Body of pancreas (tissue), 4 donors: ENCODE results near the gene HEXIM1. TPM values are rescaled to one million over a fixed set of nuclear protein-coding genes. Genes with fewer than 3 reads are reported as not detected.
A peak's percentile ranks its signal among the peaks of the same experiment; 100 is the strongest.

ENCODE experiments used
- ATAC-seq: fragments of 150-250 bp; one replicate; pipeline ENCODE4 v1.9.1; 2016
- DNase-seq, 4 donors: peaks; one replicate each; pipeline ENCODE4 v3.0.0-alpha.2; 2019
- H3K27ac ChIP-seq, 4 donors: fragments of 200-600 bp; sonication (generic); 1 replicate in 3 of 4; 2 replicates in 1 of 4; pipeline versions ENCODE4 v1.5.1 to v1.6.1; 2016 to 2019; ENCODE audit warnings: mild to moderate bottlenecking in 1 of 4, mixed read lengths in 1 of 4, moderate library complexity in 1 of 4
- H3K27me3 ChIP-seq, 2 donors: fragments of 200-600 bp; sonication (generic); one replicate each; pipeline ENCODE4 v1.6.0; 2016; ENCODE audit warnings: mild to moderate bottlenecking in 1 of 2
- H3K36me3 ChIP-seq, 2 donors: fragments of 200-600 bp; sonication (generic); replicated peaks in 1 of 2; 2 replicates each; pipeline ENCODE4 v1.5.1; 2016; ENCODE audit warnings: low read depth in 2 of 2; ENCODE audit not compliant: insufficient read depth in 1 of 2
- H3K4me1 ChIP-seq: fragments of 200-600 bp; sonication (generic); one replicate; pipeline ENCODE4 v1.6.0; 2016
- H3K4me3 ChIP-seq, 2 donors: fragments of 200-600 bp; sonication (generic); 1 replicate in 1 of 2; 2 replicates in 1 of 2; pipeline ENCODE4 v1.5.1; 2016 to 2019
- H3K9me3 ChIP-seq, 3 donors: fragments of 200-600 bp; sonication (generic); 1 replicate in 2 of 3; 2 replicates in 1 of 3; pipeline ENCODE4 v1.5.1; 2016
- CTCF ChIP-seq, 7 experiments: fragments of 450-650 bp in 4 of 7; fragments of 200-600 bp in 3 of 7; sonication (generic) in 3 of 7; IDR thresholded peaks; one replicate each; pipeline ENCODE4 v1.5.1; 2016 to 2019; ENCODE audit warnings: antibody characterized with exemption in 7 of 7
- POLR2A ChIP-seq, 3 donors: fragments of 450-650 bp; IDR thresholded peaks; one replicate each; pipeline ENCODE4 v1.6.1; 2016; ENCODE audit warnings: antibody characterized with exemption in 3 of 3, mild to moderate bottlenecking in 2 of 3
- WGBS, 2 donors: methylation state at CpG; one replicate each; pipeline ENCODE4 v1.1.5; 2017; 5-methylcytosine and 5-hydroxymethylcytosine counted together
- intact Hi-C: fragments of 100-400 bp; cut with DNase I; formaldehyde crosslinking; loops from one replicate; pipeline ENCODE4 v1.15.1; 2023
- total RNA-seq, 2 donors: library from RNA; depleted of rRNA; stranded (reverse); fragments of >200 nt; gene quantifications; one replicate each; pipeline ENCODE4 v1.1.0, GENCODE V29; 2016

HEXIM1 gene
- total RNA-seq, 2 donors from 2014 or later = 13.8 to 15.3 TPM

- H3K27me3 ChIP-seq = no peaks in the 10 kb centered on the region
- intact Hi-C loops = no loop called here
- no peak for ATAC-seq
- 21 to 29% methylated on average over 23 to 49 of the region's 71 CpGs for WGBS, 2 donors
- H3K4me3 ChIP-seq = no peak overlapping the region
- peak in 3 of 4 donors; percentile 40 to 62 (median 52) for DNase-seq
- H3K36me3 ChIP-seq = no peaks in the 10 kb centered on the region
- TF ChIP-seq CTCF (IDR thresholded peaks at IDR 0.05) = no peak
- peak in 1 of 3 donors; percentile 12 for TF ChIP-seq POLR2A (IDR thresholded peaks at IDR 0.05)
- no peaks in the 10 kb centered on the region for H3K9me3 ChIP-seq
- peak overlapping the region; percentile 20 to 86 (median 66) for H3K27ac ChIP-seq
- peaks cover 39% of the 10 kb centered on the region for H3K4me1 ChIP-seq
These were observed 3.9 kb upstream of the HEXIM1 start for GRCh38 chr17:45144199-45145034.

DNA sequence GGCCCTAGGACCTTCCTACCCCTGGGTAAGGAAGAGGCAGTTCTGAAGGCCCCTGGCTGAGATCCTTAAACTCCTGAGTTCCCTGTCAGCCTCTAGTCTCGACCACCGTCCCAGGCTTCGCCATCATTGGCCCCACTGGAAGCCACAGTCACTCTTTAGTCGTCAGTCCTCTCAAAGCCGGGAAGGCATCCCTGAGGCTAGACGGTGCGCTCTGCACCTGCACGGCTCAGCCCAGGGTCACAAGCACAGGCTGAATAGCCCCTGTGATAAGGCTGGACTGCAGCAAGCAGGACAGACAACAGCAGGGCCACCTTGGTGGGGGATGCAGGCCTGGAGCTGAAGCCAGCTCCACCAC is 3.3 kb upstream of the HEXIM1 start:
- H3K27me3 ChIP-seq = no peaks in the 10 kb centered on the region
- 54 to 62% methylated on average over 8 of the region's 8 CpGs for WGBS, 2 donors
- TF ChIP-seq CTCF (IDR thresholded peaks at IDR 0.05) (no peak), POLR2A (IDR thresholded peaks at IDR 0.05) (no peak)
- no peak overlapping the region for H3K4me3 ChIP-seq
- H3K27ac ChIP-seq = peak overlapping the region in 3 of 4 donors; percentile 53 to 86 (median 78)
- H3K9me3 ChIP-seq = no peaks in the 10 kb centered on the region
- no peak for DNase-seq
- intact Hi-C loops = no loop called here
- peaks cover 39% of the 10 kb centered on the region for H3K4me1 ChIP-seq
- no peaks in the 10 kb centered on the region for H3K36me3 ChIP-seq
- ATAC-seq = no peak

- intact Hi-C loops = no loop called here
- TF ChIP-seq CTCF (IDR thresholded peaks at IDR 0.05) (no peak), POLR2A (IDR thresholded peaks at IDR 0.05) (no peak)
- no peaks in the 10 kb centered on the region for H3K36me3 ChIP-seq
- H3K4me3 ChIP-seq = no peak overlapping the region
- ATAC-seq (no peak), DNase-seq (no peak)
- 77 to 85% methylated on average over 9 to 10 of the region's 10 CpGs for WGBS, 2 donors
- no peaks in the 10 kb centered on the region for H3K9me3 ChIP-seq
- H3K4me1 ChIP-seq = peaks cover 46% of the 10 kb centered on the region
- no peaks in the 10 kb centered on the region for H3K27me3 ChIP-seq
- peak overlapping the region; percentile 85 to 99 (median 98) for H3K27ac ChIP-seq
These were observed 2.1 kb upstream of the HEXIM1 start for GRCh38 chr17:45146166-45146565.

- no peak overlapping the region for H3K4me3 ChIP-seq
- no peaks in the 10 kb centered on the region for H3K9me3 ChIP-seq
- TF ChIP-seq CTCF (IDR thresholded peaks at IDR 0.05) (no peak), POLR2A (IDR thresholded peaks at IDR 0.05) (no peak)
- no peaks in the 10 kb centered on the region for H3K36me3 ChIP-seq
- intact Hi-C loops = no loop called here
- ATAC-seq (no peak), DNase-seq (no peak)
- peak overlapping the region; percentile 85 to 99 (median 98) for H3K27ac ChIP-seq
- peaks cover 50% of the 10 kb centered on the region for H3K4me1 ChIP-seq
- 30 to 38% methylated on average over 4 of the region's 4 CpGs for WGBS, 2 donors
- no peaks in the 10 kb centered on the region for H3K27me3 ChIP-seq
These were observed 1.7 kb upstream of the HEXIM1 start for GRCh38 chr17:45146592-45146889.
